Ishikawa (cell line): ENCODE measurements around the gene IQSEC3.

ENCODE experiments used
- CEBPB ChIP-seq: IDR thresholded peaks from 2 replicates; pipeline ENCODE4 v1.6.1; 2012
- CREB1 ChIP-seq: IDR thresholded peaks from 2 replicates; pipeline ENCODE4 v1.6.1; 2012; ENCODE audit warnings: low read depth
- EGR1 ChIP-seq: IDR thresholded peaks from 2 replicates; pipeline ENCODE4 v1.6.1; 2012
- EP300 ChIP-seq: IDR thresholded peaks from 2 replicates; pipeline ENCODE4 v1.6.1; 2012; ENCODE audit warnings: borderline replicate concordance
- FOXM1 ChIP-seq: IDR thresholded peaks from 2 replicates; pipeline ENCODE4 v1.6.1; 2012; ENCODE audit warnings: low read depth, borderline replicate concordance
- NFIC ChIP-seq: IDR thresholded peaks from 2 replicates; pipeline ENCODE4 v1.6.1; 2012
- RAD21 ChIP-seq: IDR thresholded peaks from 2 replicates; pipeline ENCODE4 v1.6.1; 2012; ENCODE audit warnings: low read depth
- TAF1 ChIP-seq: IDR thresholded peaks from 2 replicates; pipeline ENCODE4 v1.6.1; 2012; ENCODE audit warnings: low read depth, mild to moderate bottlenecking
- TCF12 ChIP-seq: IDR thresholded peaks from 2 replicates; pipeline ENCODE4 v1.6.1; 2012; ENCODE audit warnings: low read depth
- TEAD4 ChIP-seq: IDR thresholded peaks from 2 replicates; pipeline ENCODE4 v1.6.1; 2012
- YY1 ChIP-seq: IDR thresholded peaks from 2 replicates; pipeline ENCODE4 v1.6.1; 2012; ENCODE audit warnings: low read depth
- ZBTB7A ChIP-seq: IDR thresholded peaks from 2 replicates; pipeline ENCODE4 v1.6.1; 2012; ENCODE audit warnings: low read depth
- TF ChIP-seq, protein P1 (sequence below): IDR thresholded peaks from 2 replicates; pipeline ENCODE4 v1.6.1; 2012
- TF ChIP-seq, protein P2 (sequence below): IDR thresholded peaks from 2 replicates; pipeline ENCODE4 v1.6.1; 2012; ENCODE audit warnings: low read depth, mild to moderate bottlenecking
- TF ChIP-seq, protein P3 (sequence below): IDR thresholded peaks from 2 replicates; pipeline ENCODE4 v1.6.1; 2012

The IQSEC3 gene

GRCh38 chr12:153080-153746 is 86.6 kb downstream of the IQSEC3 start:
- TF ChIP-seq EP300 (no peak), RAD21 (peak; percentile 68)

DNA sequence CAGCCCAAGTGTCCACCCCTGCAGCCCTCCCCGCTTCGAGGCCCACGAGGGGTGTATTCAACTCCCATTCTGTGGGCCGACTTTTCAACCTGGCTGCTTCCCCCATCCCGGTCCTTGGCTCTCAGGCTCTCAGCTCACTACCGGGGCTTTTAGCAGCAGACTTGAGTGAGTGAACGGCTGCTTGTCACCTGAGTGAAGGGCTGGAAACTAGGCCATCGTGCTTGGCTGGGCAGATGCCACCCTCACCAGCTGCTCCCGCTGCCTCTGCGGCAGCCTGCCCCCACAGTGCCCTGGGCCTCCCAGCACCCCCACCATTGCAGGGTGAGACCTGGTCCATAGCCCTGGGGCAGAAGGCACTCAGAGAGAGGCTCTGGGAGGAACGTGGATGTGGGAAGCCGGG is 87.5 kb downstream of the IQSEC3 start:
- TF ChIP-seq ZBTB7A = no peak
- no peak for TF ChIP-seq TAF1
- TF ChIP-seq EGR1 = no peak
- no peak for TF ChIP-seq NFIC
- TF ChIP-seq, protein P1, sequence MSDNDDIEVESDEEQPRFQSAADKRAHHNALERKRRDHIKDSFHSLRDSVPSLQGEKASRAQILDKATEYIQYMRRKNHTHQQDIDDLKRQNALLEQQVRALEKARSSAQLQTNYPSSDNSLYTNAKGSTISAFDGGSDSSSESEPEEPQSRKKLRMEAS = no peak
- TF ChIP-seq, protein P2, sequence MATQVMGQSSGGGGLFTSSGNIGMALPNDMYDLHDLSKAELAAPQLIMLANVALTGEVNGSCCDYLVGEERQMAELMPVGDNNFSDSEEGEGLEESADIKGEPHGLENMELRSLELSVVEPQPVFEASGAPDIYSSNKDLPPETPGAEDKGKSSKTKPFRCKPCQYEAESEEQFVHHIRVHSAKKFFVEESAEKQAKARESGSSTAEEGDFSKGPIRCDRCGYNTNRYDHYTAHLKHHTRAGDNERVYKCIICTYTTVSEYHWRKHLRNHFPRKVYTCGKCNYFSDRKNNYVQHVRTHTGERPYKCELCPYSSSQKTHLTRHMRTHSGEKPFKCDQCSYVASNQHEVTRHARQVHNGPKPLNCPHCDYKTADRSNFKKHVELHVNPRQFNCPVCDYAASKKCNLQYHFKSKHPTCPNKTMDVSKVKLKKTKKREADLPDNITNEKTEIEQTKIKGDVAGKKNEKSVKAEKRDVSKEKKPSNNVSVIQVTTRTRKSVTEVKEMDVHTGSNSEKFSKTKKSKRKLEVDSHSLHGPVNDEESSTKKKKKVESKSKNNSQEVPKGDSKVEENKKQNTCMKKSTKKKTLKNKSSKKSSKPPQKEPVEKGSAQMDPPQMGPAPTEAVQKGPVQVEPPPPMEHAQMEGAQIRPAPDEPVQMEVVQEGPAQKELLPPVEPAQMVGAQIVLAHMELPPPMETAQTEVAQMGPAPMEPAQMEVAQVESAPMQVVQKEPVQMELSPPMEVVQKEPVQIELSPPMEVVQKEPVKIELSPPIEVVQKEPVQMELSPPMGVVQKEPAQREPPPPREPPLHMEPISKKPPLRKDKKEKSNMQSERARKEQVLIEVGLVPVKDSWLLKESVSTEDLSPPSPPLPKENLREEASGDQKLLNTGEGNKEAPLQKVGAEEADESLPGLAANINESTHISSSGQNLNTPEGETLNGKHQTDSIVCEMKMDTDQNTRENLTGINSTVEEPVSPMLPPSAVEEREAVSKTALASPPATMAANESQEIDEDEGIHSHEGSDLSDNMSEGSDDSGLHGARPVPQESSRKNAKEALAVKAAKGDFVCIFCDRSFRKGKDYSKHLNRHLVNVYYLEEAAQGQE = no peak
- no peak for TF ChIP-seq FOXM1
- TF ChIP-seq CEBPB = no peak
- TF ChIP-seq CREB1 = no peak

- TF ChIP-seq CEBPB = no peak
- TF ChIP-seq EGR1 = no peak
- no peak for TF ChIP-seq EP300
- no peak for TF ChIP-seq CREB1
- no peak for TF ChIP-seq YY1
- no peak for TF ChIP-seq FOXM1
- no peak for TF ChIP-seq TEAD4
- no peak for TF ChIP-seq NFIC
- no peak for TF ChIP-seq ZBTB7A
- TF ChIP-seq, protein P2 = no peak
- TF ChIP-seq RAD21 = no peak
- TF ChIP-seq TAF1 = no peak
- TF ChIP-seq, protein P3, sequence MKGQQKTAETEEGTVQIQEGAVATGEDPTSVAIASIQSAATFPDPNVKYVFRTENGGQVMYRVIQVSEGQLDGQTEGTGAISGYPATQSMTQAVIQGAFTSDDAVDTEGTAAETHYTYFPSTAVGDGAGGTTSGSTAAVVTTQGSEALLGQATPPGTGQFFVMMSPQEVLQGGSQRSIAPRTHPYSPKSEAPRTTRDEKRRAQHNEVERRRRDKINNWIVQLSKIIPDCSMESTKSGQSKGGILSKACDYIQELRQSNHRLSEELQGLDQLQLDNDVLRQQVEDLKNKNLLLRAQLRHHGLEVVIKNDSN = no peak
- no peak for TF ChIP-seq TCF12
- TF ChIP-seq, protein P1 = no peak
Observed at GRCh38 chr12:155006-155405, 88.4 kb downstream of the IQSEC3 start.

- no peak for TF ChIP-seq TEAD4
- TF ChIP-seq, protein P3 = no peak
- TF ChIP-seq, protein P1 = no peak
- TF ChIP-seq NFIC = no peak
- TF ChIP-seq, protein P2 = no peak
- no peak for TF ChIP-seq CREB1
- TF ChIP-seq EP300 = no peak
- TF ChIP-seq EGR1 = no peak
- no peak for TF ChIP-seq RAD21
- no peak for TF ChIP-seq FOXM1
- no peak for TF ChIP-seq CEBPB
- no peak for TF ChIP-seq YY1
- TF ChIP-seq ZBTB7A = no peak
Observed at GRCh38 chr12:155646-156045, 89.1 kb downstream of the IQSEC3 start.

GRCh38 chr12:156945-157344 is 90.4 kb downstream of the IQSEC3 start:
- TF ChIP-seq RAD21 (no peak), FOXM1 (no peak), EP300 (no peak), TAF1 (no peak), YY1 (no peak), TCF12 (no peak)
- TF ChIP-seq, protein P1 = no peak
- TF ChIP-seq, protein P2 = no peak
